SK-N-SH (cell line): ENCODE results near the gene PJA2.

Experiments used
- CTCF ChIP-seq: fragments of 200-600 bp; sonication (generic); IDR thresholded peaks from 2 replicates; pipeline ENCODE4 v1.6.1; 2017; ENCODE audit warnings: antibody characterized with exemption, mild to moderate bottlenecking, moderate library complexity
- EP300 ChIP-seq, 2 experiments: IDR thresholded peaks; 2 replicates each; pipeline versions ENCODE4 v1.4.0 to v1.6.1; 2012; ENCODE audit warnings: borderline replicate concordance in 1 of 2, low read depth in 1 of 2, low read length in 1 of 2
- GABPA ChIP-seq: IDR thresholded peaks from 2 replicates; pipeline ENCODE4 v1.4.0; 2012; ENCODE audit warnings: low read depth, mild to moderate bottlenecking
- MEF2A ChIP-seq: IDR thresholded peaks from 2 replicates; pipeline ENCODE4 v1.4.0; 2012; ENCODE audit warnings: low read depth, borderline replicate concordance
- MXI1 ChIP-seq: IDR thresholded peaks from 2 replicates; pipeline ENCODE4 v1.6.1; 2012; ENCODE audit warnings: mild to moderate bottlenecking, low read depth, low read length, improper control_type of control experiment
- NFIC ChIP-seq: IDR thresholded peaks from 2 replicates; pipeline ENCODE4 v1.4.0; 2012; ENCODE audit warnings: borderline replicate concordance
- RAD21 ChIP-seq: IDR thresholded peaks from 2 replicates; pipeline ENCODE4 v1.6.1; 2012; ENCODE audit warnings: mild to moderate bottlenecking, low read length
- TCF12 ChIP-seq: IDR thresholded peaks from 2 replicates; pipeline ENCODE4 v1.4.0; 2012
- TF ChIP-seq, protein P1 (sequence below): IDR thresholded peaks from 2 replicates; pipeline ENCODE4; 2012

- TF ChIP-seq GABPA (no peak), CTCF (no peak), NFIC (no peak), MXI1 (no peak), RAD21 (no peak), MEF2A (no peak), TCF12 (no peak), EP300 (IDR thresholded peaks at IDR 0.05; ENCODE audit: borderline replicate concordance in 1 of 2, low read depth in 1 of 2, low read length in 1 of 2) (no peak)
- TF ChIP-seq, protein P1, sequence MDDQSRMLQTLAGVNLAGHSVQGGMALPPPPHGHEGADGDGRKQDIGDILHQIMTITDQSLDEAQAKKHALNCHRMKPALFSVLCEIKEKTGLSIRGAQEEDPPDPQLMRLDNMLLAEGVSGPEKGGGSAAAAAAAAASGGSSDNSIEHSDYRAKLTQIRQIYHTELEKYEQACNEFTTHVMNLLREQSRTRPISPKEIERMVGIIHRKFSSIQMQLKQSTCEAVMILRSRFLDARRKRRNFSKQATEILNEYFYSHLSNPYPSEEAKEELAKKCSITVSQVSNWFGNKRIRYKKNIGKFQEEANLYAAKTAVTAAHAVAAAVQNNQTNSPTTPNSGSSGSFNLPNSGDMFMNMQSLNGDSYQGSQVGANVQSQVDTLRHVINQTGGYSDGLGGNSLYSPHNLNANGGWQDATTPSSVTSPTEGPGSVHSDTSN, result no peak
Measured at GRCh38 chr5:109416882-109417281, 7.1 kb upstream of the PJA2 start.
